A673 (cell line): ENCODE results near the gene XAB2. TPM values are rescaled to one million over a fixed set of nuclear protein-coding genes. Genes with fewer than 3 reads are reported as not detected.

Source experiments
- BruUV-seq: library from RNA; stranded (reverse); fragments of 400-500 nt; replicated peaks from 2 replicates; lab custom pipeline; 2021; lab: Mats Ljungman, UMichigan
- CTCF ChIA-PET: fragments of 300-600 bp; sonication (Branson Sonifier 250); formaldehyde crosslinking; loops from one replicate; lab custom pipeline; 2022; ENCODE audit warnings: antibody characterized with exemption; lab: Charles Lee
- POLR2A ChIA-PET: fragments of 300-600 bp; sonication (Branson Sonifier 250); formaldehyde crosslinking; loops from one replicate; lab custom pipeline; 2022; ENCODE audit warnings: antibody characterized with exemption; ENCODE audit not compliant: low non-redundant PET; lab: Charles Lee
- DNase-seq: peaks from one replicate; pipeline ENCODE4 v3.0.0-alpha.2; 2015; ENCODE audit warnings: low spot score
- H3K27ac ChIP-seq: fragments of 200-600 bp; sonication (generic); 2 replicates; pipeline ENCODE4 v1.5.1; 2016; ENCODE audit warnings: mixed run types, low read depth, mild to moderate bottlenecking, mixed read lengths, antibody characterized with exemption, low read length; ENCODE audit not compliant: poor library complexity, severe bottlenecking
- H3K27me3 ChIP-seq: fragments of 200-600 bp; sonication (generic); replicated peaks from 2 replicates; pipeline ENCODE4 v1.6.1; 2017; ENCODE audit warnings: mixed run types, low read depth, mild to moderate bottlenecking, mixed read lengths, antibody characterized with exemption, low read length; ENCODE audit not compliant: insufficient read depth, poor library complexity
- H3K36me3 ChIP-seq: fragments of 200-600 bp; sonication (generic); 2 replicates; pipeline ENCODE4 v1.6.1; 2016; ENCODE audit warnings: mixed run types, mild to moderate bottlenecking, mixed read lengths, antibody characterized with exemption, low read length; ENCODE audit not compliant: insufficient read depth, poor library complexity, severe bottlenecking
- H3K4me1 ChIP-seq: fragments of 200-600 bp; sonication (generic); 2 replicates; pipeline ENCODE4 v1.6.1; 2017; ENCODE audit warnings: mixed run types, mild to moderate bottlenecking, mixed read lengths, antibody characterized with exemption, low read length; ENCODE audit not compliant: insufficient read depth, poor library complexity, severe bottlenecking
- H3K4me3 ChIP-seq: fragments of 200-600 bp; sonication (generic); 2 replicates; pipeline ENCODE4 v1.5.1; 2016; ENCODE audit warnings: low read depth, mixed run types, mild to moderate bottlenecking, mixed read lengths, low read length; ENCODE audit not compliant: poor library complexity, severe bottlenecking
- H3K9me3 ChIP-seq: fragments of 200-600 bp; sonication (generic); 2 replicates; pipeline ENCODE4 v1.6.1; 2016; ENCODE audit warnings: mixed run types, low read depth, mild to moderate bottlenecking, mixed read lengths, antibody characterized with exemption, low read length; ENCODE audit not compliant: poor library complexity, severe bottlenecking
- CTCF ChIP-seq: fragments of 300-800, 200-600 bp; sonication (generic); conservative IDR thresholded peaks from 2 replicates; pipeline ENCODE4 v1.5.1; 2017; ENCODE audit warnings: low read depth, mild to moderate bottlenecking, antibody characterized with exemption, low read length, moderate library complexity, mixed read lengths
- EZH2 ChIP-seq: fragments of 200-600 bp; sonication (generic); IDR thresholded peaks from 2 replicates; pipeline ENCODE4 v1.6.1; 2017; ENCODE audit warnings: borderline replicate concordance, low read depth, mild to moderate bottlenecking, mixed read lengths, antibody characterized with exemption, low read length; ENCODE audit not compliant: poor library complexity, severe bottlenecking
- intact Hi-C: fragments of 100-400 bp; cut with micrococcal nuclease; formaldehyde crosslinking; loops from one replicate; pipeline ENCODE4 v1.10.0; 2022; ENCODE audit not compliant: unreplicated experiment
- total RNA-seq: library from RNA; stranded (reverse); gene quantifications from 2 replicates; pipeline ENCODE4 v1.2.3, GENCODE V29; 2021

Gene XAB2
- total RNA-seq, 1 experiment from 2014 or later, result 46.8 TPM

- H3K9me3 ChIP-seq, result no peaks in the 10 kb centered on the region
- no peak overlapping the region for H3K4me3 ChIP-seq
- H3K27me3 ChIP-seq, result peaks cover 26% of the 10 kb centered on the region
- ChIA-PET CTCF (no interaction called here), POLR2A (no interaction called here)
- no peak for DNase-seq
- TF ChIP-seq EZH2 (no peak), CTCF (no peak)
- no peaks in the 10 kb centered on the region for H3K36me3 ChIP-seq
- intact Hi-C loops, result no loop called here
- BruUV-seq, result no TSS peak
- no peak overlapping the region for H3K27ac ChIP-seq
- H3K4me1 ChIP-seq, result no peaks in the 10 kb centered on the region
These were observed 28.6 kb downstream of the XAB2 start for GRCh38 chr19:7600721-7601120.

DNA sequence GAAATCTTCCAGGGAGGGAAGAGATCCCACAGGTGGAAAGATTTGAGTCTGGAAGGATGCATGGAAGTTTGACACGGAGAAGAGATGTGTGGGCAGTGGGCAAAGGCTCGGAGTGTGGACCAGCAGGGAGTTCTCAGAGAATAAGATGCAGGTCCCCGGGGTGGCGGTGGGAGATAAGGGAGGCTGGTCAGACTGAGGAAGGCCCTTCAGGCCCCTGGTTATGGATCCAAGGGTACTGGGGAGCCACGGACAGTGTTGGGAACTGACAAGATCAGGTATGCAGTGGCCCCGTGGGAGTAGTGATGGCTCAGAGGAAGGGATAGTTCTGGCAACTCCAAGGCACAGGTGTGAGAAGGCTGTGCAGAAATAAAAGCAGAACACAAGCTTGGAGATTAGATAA lies 31.2 kb downstream of the XAB2 start:
- no peak overlapping the region for H3K4me3 ChIP-seq
- H3K4me1 ChIP-seq, result peaks cover 4% of the 10 kb centered on the region
- BruUV-seq, result no TSS peak
- DNase-seq, result no peak
- no peaks in the 10 kb centered on the region for H3K9me3 ChIP-seq
- POLR2A ChIA-PET, result no interaction called here
- H3K27me3 ChIP-seq, result peaks cover 31% of the 10 kb centered on the region
- intact Hi-C loops, result no loop called here
- no peaks in the 10 kb centered on the region for H3K36me3 ChIP-seq
- CTCF ChIA-PET, result no interaction called here
- no peak overlapping the region for H3K27ac ChIP-seq
- TF ChIP-seq CTCF (no peak), EZH2 (no peak)

- Histone ChIP-seq H3K4me3 (no peak overlapping the region), H3K27me3 (peaks cover 31% of the 10 kb centered on the region), H3K4me1 (peaks cover 4% of the 10 kb centered on the region), H3K27ac (no peak overlapping the region), H3K9me3 (no peaks in the 10 kb centered on the region), H3K36me3 (no peaks in the 10 kb centered on the region)
- ChIA-PET CTCF (no interaction called here), POLR2A (no interaction called here)
- DNase-seq, result no peak
- no TSS peak for BruUV-seq
- intact Hi-C loops, result no loop called here
- TF ChIP-seq CTCF (no peak), EZH2 (no peak)
These were observed 31.7 kb downstream of the XAB2 start for GRCh38 chr19:7597689-7598088.
